Activated T-helper 9 cell treated with anti-CD3 and anti-CD28 coated beads, Interleukin-2, amount 50 U/mL, for 16 hours (primary cell): ENCODE results near the gene NACC2.
A peak's percentile ranks its signal among the peaks of the same experiment; 100 is the strongest.

Source experiments
- DNase-seq: peaks from one replicate; pipeline ENCODE4 v3.0.0-alpha.2; 2020; ENCODE audit warnings: low read depth

NACC2 gene

GRCh38 chr9:135992486-135993408 lies 102.3 kb downstream of the NACC2 start:
- no peak for DNase-seq

GRCh38 chr9:135991771-135992170 lies 103.3 kb downstream of the NACC2 start:
- DNase-seq = no peak

GRCh38 chr9:135990468-135991429 lies 104.3 kb downstream of the NACC2 start:
- DNase-seq = peak; percentile 26

- no peak for DNase-seq
Measured at GRCh38 chr9:135989722-135990467, 105.2 kb downstream of the NACC2 start.

GRCh38 chr9:135989157-135989556 lies 105.9 kb downstream of the NACC2 start:
- DNase-seq = no peak

- DNase-seq = no peak
Measured at GRCh38 chr9:135988493-135988892, 106.6 kb downstream of the NACC2 start.

GRCh38 chr9:135987838-135988404 lies 107.2 kb downstream of the NACC2 start:
- DNase-seq = no peak

- no peak for DNase-seq
Measured at GRCh38 chr9:135986605-135987004, 108.5 kb downstream of the NACC2 start.

GRCh38 chr9:135985889-135986288 lies 109.2 kb downstream of the NACC2 start:
- no peak for DNase-seq

- no peak for DNase-seq
Measured at GRCh38 chr9:135985459-135985774, 109.7 kb downstream of the NACC2 start.

- no peak for DNase-seq
Measured at GRCh38 chr9:135984072-135984710, 110.9 kb downstream of the NACC2 start.

- no peak for DNase-seq
Measured at GRCh38 chr9:135983208-135984071, 111.6 kb downstream of the NACC2 start.

GRCh38 chr9:135982499-135983207 lies 112.4 kb downstream of the NACC2 start:
- DNase-seq = no peak

- DNase-seq = no peak
Measured at GRCh38 chr9:135980926-135981630, 114.0 kb downstream of the NACC2 start.

- DNase-seq = no peak
Measured at GRCh38 chr9:135979547-135980166, 115.4 kb downstream of the NACC2 start.

GRCh38 chr9:135978642-135979546 lies 116.2 kb downstream of the NACC2 start:
- no peak for DNase-seq

GRCh38 chr9:135976944-135977343 lies 118.1 kb downstream of the NACC2 start:
- DNase-seq = no peak
